Calu3 (cell line): Measurements from ENCODE around the gene APOL1. TPM values are rescaled to one million over a fixed set of nuclear protein-coding genes. Genes with fewer than 3 reads are reported as not detected.

ENCODE experiments used
- BruUV-seq: library from RNA; stranded (reverse); fragments of 400-500 nt; replicated peaks from 2 replicates; lab custom pipeline; 2021; lab: Mats Ljungman, UMichigan
- CTCF ChIA-PET: fragments of 300-600 bp; sonication (Branson Sonifier 250); formaldehyde crosslinking; loops from one replicate; lab custom pipeline; 2022; ENCODE audit warnings: antibody characterized with exemption; lab: Charles Lee
- DNase-seq: peaks from one replicate; pipeline ENCODE4 v3.0.0; 2022
- H3K27ac Mint-ChIP-seq: one replicate; pipeline ENCODE4 v1.8.0; 2022; ENCODE audit warnings: mixed read lengths; ENCODE audit not compliant: unreplicated experiment
- H3K27me3 Mint-ChIP-seq: one replicate; pipeline ENCODE4 v1.8.0; 2022; ENCODE audit warnings: mixed read lengths; ENCODE audit not compliant: unreplicated experiment
- H3K36me3 Mint-ChIP-seq: one replicate; pipeline ENCODE4 v1.8.0; 2022; ENCODE audit warnings: mild to moderate bottlenecking, moderate library complexity, mixed read lengths; ENCODE audit not compliant: insufficient read depth, unreplicated experiment
- H3K4me1 Mint-ChIP-seq: one replicate; pipeline ENCODE4 v1.8.0; 2022; ENCODE audit warnings: mild to moderate bottlenecking, low read depth, mixed read lengths; ENCODE audit not compliant: unreplicated experiment
- H3K4me3 Mint-ChIP-seq: one replicate; pipeline ENCODE4 v1.8.0; 2022; ENCODE audit warnings: mild to moderate bottlenecking, low read depth, moderate library complexity, mixed read lengths; ENCODE audit not compliant: unreplicated experiment
- H3K9me3 Mint-ChIP-seq: one replicate; pipeline ENCODE4 v1.8.0; 2022; ENCODE audit warnings: low read depth, mixed read lengths; ENCODE audit not compliant: unreplicated experiment
- CTCF ChIP-seq: fragments of 200-600 bp; IDR thresholded peaks from one replicate; pipeline ENCODE4 v1.8.0; 2022; ENCODE audit warnings: antibody characterized with exemption; ENCODE audit not compliant: unreplicated experiment
- intact Hi-C: fragments of 100-400 bp; cut with micrococcal nuclease; formaldehyde crosslinking; loops from one replicate; pipeline ENCODE4 v1.10.0; 2022; ENCODE audit not compliant: unreplicated experiment
- total RNA-seq: library from RNA; stranded (reverse); gene quantifications from 2 replicates; pipeline ENCODE4 v1.2.3, GENCODE V29; 2022

The APOL1 gene
- total RNA-seq, 1 experiment from 2014 or later, result 313 TPM

GRCh38 chr22:36291831-36292740, 39.2 kb downstream of the APOL1 start:
- intact Hi-C loops, result no loop called here
- DNase-seq, result no peak
- Mint-ChIP-seq H3K36me3 (peaks cover 89% of the 10 kb centered on the region), H3K27me3 (no peaks in the 10 kb centered on the region), H3K4me3 (no peak overlapping the region), H3K4me1 (no peaks in the 10 kb centered on the region), H3K27ac (no peak overlapping the region), H3K9me3 (no peaks in the 10 kb centered on the region)
- CTCF ChIA-PET, result interaction anchor here (0.6 kb wide), 1 partner anchor 362 kb away, joined by 5 read pairs; no protein-coding TSS in a partner anchor
- BruUV-seq, result no TSS peak
- TF ChIP-seq CTCF, result no peak

- no TSS peak for BruUV-seq
- Mint-ChIP-seq H3K36me3 (peaks cover 86% of the 10 kb centered on the region), H3K4me1 (no peaks in the 10 kb centered on the region), H3K27me3 (no peaks in the 10 kb centered on the region), H3K27ac (no peak overlapping the region), H3K4me3 (no peak overlapping the region), H3K9me3 (no peaks in the 10 kb centered on the region)
- intact Hi-C loops, result no loop called here
- no peak for TF ChIP-seq CTCF
- no peak for DNase-seq
- CTCF ChIA-PET, result interaction anchor here (0.7 kb wide), 1 partner anchor 162 kb away, joined by 5 read pairs; no protein-coding TSS in a partner anchor
Observed at GRCh38 chr22:36292823-36293530, 40.0 kb downstream of the APOL1 start.

GRCh38 chr22:36293606-36294292, 40.8 kb downstream of the APOL1 start:
- Mint-ChIP-seq H3K4me3 (no peak overlapping the region), H3K27me3 (no peaks in the 10 kb centered on the region), H3K4me1 (no peaks in the 10 kb centered on the region), H3K36me3 (peaks cover 82% of the 10 kb centered on the region), H3K9me3 (no peaks in the 10 kb centered on the region), H3K27ac (peak overlapping the region; percentile 15)
- TF ChIP-seq CTCF, result no peak
- intact Hi-C loops, result no loop called here
- DNase-seq, result no peak
- CTCF ChIA-PET, result no interaction called here
- BruUV-seq, result TSS peak; percentile 94

- no peak overlapping the region for H3K4me3 Mint-ChIP-seq
- H3K27ac Mint-ChIP-seq, result peak overlapping the region; percentile 15
- H3K9me3 Mint-ChIP-seq, result no peaks in the 10 kb centered on the region
- no peaks in the 10 kb centered on the region for H3K4me1 Mint-ChIP-seq
- TF ChIP-seq CTCF, result no peak
- peaks cover 79% of the 10 kb centered on the region for H3K36me3 Mint-ChIP-seq
- DNase-seq, result no peak
- intact Hi-C loops, result no loop called here
- CTCF ChIA-PET, result no interaction called here
- H3K27me3 Mint-ChIP-seq, result no peaks in the 10 kb centered on the region
- no TSS peak for BruUV-seq
Observed at GRCh38 chr22:36294293-36294620, 41.3 kb downstream of the APOL1 start.
